ENCODE results near the gene FLNB.
"Not testable (repeated sequence)": the region's sequence is repeated elsewhere in the genome, so short reads cannot be mapped to it uniquely, and the experiment has no call there.

The FLNB gene

GRCh38 chr3:58037141-58037910 is 29.1 kb downstream of the FLNB start:
- Mint-ChIP-seq H3K9me3 (no peaks in the 10 kb centered on the region), H3K27me3 (no peaks in the 10 kb centered on the region), H3K27ac (no peak overlapping the region), H3K4me3 (no peak overlapping the region), H3K36me3 (peaks cover 4% of the 10 kb centered on the region), H3K4me1 (peaks cover 57% of the 10 kb centered on the region)
- DNase-seq, result no peak
- CTCF ChIA-PET, result interaction anchor here (0.5 kb wide), 1 partner anchor 140 kb away, joined by 3 read pairs; no protein-coding TSS in a partner anchor

GRCh38 chr3:58038675-58039292 is 30.6 kb downstream of the FLNB start:
- DNase-seq, result no peak
- H3K4me3 Mint-ChIP-seq, result no peak overlapping the region
- H3K27me3 Mint-ChIP-seq, result no peaks in the 10 kb centered on the region
- H3K36me3 Mint-ChIP-seq, result peaks cover 4% of the 10 kb centered on the region
- CTCF ChIA-PET, result interaction anchor here (0.7 kb wide), 1 partner anchor 128 kb away, joined by 4 read pairs; no protein-coding TSS in a partner anchor
- no peaks in the 10 kb centered on the region for H3K9me3 Mint-ChIP-seq
- peaks cover 57% of the 10 kb centered on the region for H3K4me1 Mint-ChIP-seq
- H3K27ac Mint-ChIP-seq, result no peak overlapping the region

GRCh38 chr3:58039601-58040000 is 31.4 kb downstream of the FLNB start:
- Mint-ChIP-seq H3K36me3 (peaks cover 4% of the 10 kb centered on the region), H3K4me3 (no peak overlapping the region), H3K27me3 (no peaks in the 10 kb centered on the region), H3K27ac (no peak overlapping the region), H3K9me3 (no peaks in the 10 kb centered on the region), H3K4me1 (peaks cover 50% of the 10 kb centered on the region)
- no peak for DNase-seq
- CTCF ChIA-PET, result no interaction called here

GRCh38 chr3:58041182-58041825 is 33.1 kb downstream of the FLNB start:
- Mint-ChIP-seq H3K4me1 (peaks cover 33% of the 10 kb centered on the region), H3K4me3 (no peak overlapping the region), H3K9me3 (no peaks in the 10 kb centered on the region), H3K36me3 (peaks cover 4% of the 10 kb centered on the region), H3K27me3 (no peaks in the 10 kb centered on the region), H3K27ac (no peak overlapping the region)
- CTCF ChIA-PET, result interaction anchor here (0.9 to 1.4 kb wide), 2 partner anchors 22 to 33 kb away, joined by 4 to 5 read pairs; partner anchors contain the start of gene FLNB
- no peak for DNase-seq

- no peaks in the 10 kb centered on the region for H3K9me3 Mint-ChIP-seq
- H3K4me1 Mint-ChIP-seq, result peaks cover 27% of the 10 kb centered on the region
- H3K27ac Mint-ChIP-seq, result no peak overlapping the region
- peaks cover 4% of the 10 kb centered on the region for H3K36me3 Mint-ChIP-seq
- no peak overlapping the region for H3K4me3 Mint-ChIP-seq
- no peaks in the 10 kb centered on the region for H3K27me3 Mint-ChIP-seq
- CTCF ChIA-PET, result interaction anchor here (0.9 to 1.4 kb wide), 2 partner anchors 22 to 33 kb away, joined by 4 to 5 read pairs; partner anchors contain the start of gene FLNB
- DNase-seq, result no peak
These were observed 33.7 kb downstream of the FLNB start for GRCh38 chr3:58041826-58042324.

- no peaks in the 10 kb centered on the region for H3K9me3 Mint-ChIP-seq
- H3K4me1 Mint-ChIP-seq, result peaks cover 19% of the 10 kb centered on the region
- no peak overlapping the region for H3K27ac Mint-ChIP-seq
- no peaks in the 10 kb centered on the region for H3K27me3 Mint-ChIP-seq
- no peaks in the 10 kb centered on the region for H3K36me3 Mint-ChIP-seq
- no peak overlapping the region for H3K4me3 Mint-ChIP-seq
- CTCF ChIA-PET, result interaction anchor here (1.2 kb wide), 1 partner anchor 135 kb away, joined by 3 read pairs; no protein-coding TSS in a partner anchor
- no peak for DNase-seq
These were observed 34.9 kb downstream of the FLNB start for GRCh38 chr3:58042947-58043707.

GRCh38 chr3:58043933-58044332 is 35.7 kb downstream of the FLNB start:
- no peaks in the 10 kb centered on the region for H3K36me3 Mint-ChIP-seq
- H3K4me3 Mint-ChIP-seq, result no peak overlapping the region
- no peak for DNase-seq
- H3K4me1 Mint-ChIP-seq, result peaks cover 19% of the 10 kb centered on the region
- no peaks in the 10 kb centered on the region for H3K9me3 Mint-ChIP-seq
- H3K27me3 Mint-ChIP-seq, result no peaks in the 10 kb centered on the region
- CTCF ChIA-PET, result no interaction called here
- no peak overlapping the region for H3K27ac Mint-ChIP-seq

GRCh38 chr3:58044691-58045483 is 36.7 kb downstream of the FLNB start:
- CTCF ChIA-PET, result no interaction called here
- no peak overlapping the region for H3K27ac Mint-ChIP-seq
- no peaks in the 10 kb centered on the region for H3K27me3 Mint-ChIP-seq
- H3K36me3 Mint-ChIP-seq, result no peaks in the 10 kb centered on the region
- H3K9me3 Mint-ChIP-seq, result no peaks in the 10 kb centered on the region
- no peak for DNase-seq
- H3K4me3 Mint-ChIP-seq, result no peak overlapping the region
- H3K4me1 Mint-ChIP-seq, result peaks cover 19% of the 10 kb centered on the region

GRCh38 chr3:58047826-58048225 is 39.6 kb downstream of the FLNB start:
- H3K4me3 Mint-ChIP-seq, result no peak overlapping the region
- H3K4me1 Mint-ChIP-seq, result no peaks in the 10 kb centered on the region
- no peaks in the 10 kb centered on the region for H3K27me3 Mint-ChIP-seq
- no peak overlapping the region for H3K27ac Mint-ChIP-seq
- CTCF ChIA-PET, result no interaction called here
- H3K9me3 Mint-ChIP-seq, result no peaks in the 10 kb centered on the region
- no peaks in the 10 kb centered on the region for H3K36me3 Mint-ChIP-seq
- no peak for DNase-seq

- CTCF ChIA-PET, result no interaction called here
- Mint-ChIP-seq H3K27me3 (no peaks in the 10 kb centered on the region), H3K4me3 (no peak overlapping the region), H3K4me1 (no peaks in the 10 kb centered on the region), H3K36me3 (no peaks in the 10 kb centered on the region), H3K9me3 (no peaks in the 10 kb centered on the region), H3K27ac (no peak overlapping the region)
- no peak for DNase-seq
These were observed 40.1 kb downstream of the FLNB start for GRCh38 chr3:58048301-58048700.

GRCh38 chr3:58049143-58049785 is 41.0 kb downstream of the FLNB start:
- no peak for DNase-seq
- Mint-ChIP-seq H3K4me3 (no peak overlapping the region), H3K4me1 (no peaks in the 10 kb centered on the region), H3K36me3 (peaks cover 1% of the 10 kb centered on the region), H3K27ac (no peak overlapping the region), H3K9me3 (no peaks in the 10 kb centered on the region), H3K27me3 (no peaks in the 10 kb centered on the region)
- CTCF ChIA-PET, result interaction anchor here (0.7 kb wide), 1 partner anchor 117 kb away, joined by 3 read pairs; no protein-coding TSS in a partner anchor

GRCh38 chr3:58051196-58051595 is 43.0 kb downstream of the FLNB start:
- no peak for DNase-seq
- no peaks in the 10 kb centered on the region for H3K27me3 Mint-ChIP-seq
- H3K4me1 Mint-ChIP-seq, result no peaks in the 10 kb centered on the region
- H3K4me3 Mint-ChIP-seq, result no peak overlapping the region
- H3K27ac Mint-ChIP-seq, result no peak overlapping the region
- CTCF ChIA-PET, result no interaction called here
- H3K36me3 Mint-ChIP-seq, result peaks cover 2% of the 10 kb centered on the region
- H3K9me3 Mint-ChIP-seq, result no peaks in the 10 kb centered on the region

GRCh38 chr3:58051658-58052261 is 43.5 kb downstream of the FLNB start:
- H3K4me1 Mint-ChIP-seq, H3K27ac Mint-ChIP-seq, DNase-seq, H3K36me3 Mint-ChIP-seq, H3K4me3 Mint-ChIP-seq, CTCF ChIA-PET, H3K27me3 Mint-ChIP-seq, H3K9me3 Mint-ChIP-seq: not testable (repeated sequence)

All from activated naive CD4-positive, alpha-beta T cell treated with anti-CD3 and anti-CD28 coated beads, Interleukin-2, amount 10 ng/mL, durations not matched to agents 7 days and 5 days (primary cell).